ENCODE data around the gene OR6N2. TPM values are rescaled to one million over a fixed set of nuclear protein-coding genes. Genes with fewer than 3 reads are reported as not detected.

Gene OR6N2
- total and polyA plus RNA-seq, 2 of the 13 experiments (the other 11 are each of a cell fraction or from before 2014, with no cell fraction given): not detected

- ATAC-seq (no peak), DNase-seq (ENCODE audit: low spot score) (no peak)
- no peak overlapping the region for H2AFZ ChIP-seq (ENCODE audit: low read length)
Observed at GRCh38 chr1:158794247-158794646, 13.2 kb upstream of the OR6N2 start.

GRCh38 chr1:158793604-158794003 is 12.6 kb upstream of the OR6N2 start:
- POLR2A ChIA-PET: no interaction called here
- CTCF ChIA-PET (ENCODE audit: low intra/inter-chr PET ratio, low total read pairs): no interaction called here
- no peak overlapping the region for H3K4me2 ChIP-seq (ENCODE audit: low read depth, low read length)
- H2AFZ ChIP-seq (ENCODE audit: low read length): no peak overlapping the region
- TF ChIP-seq POLR2AphosphoS5 (IDR thresholded peaks at IDR 0.05; ENCODE audit: low read depth, low read length) (no peak), KDM6A (CRISPR knock-in tag; IDR thresholded peaks at IDR 0.05; ENCODE audit: low read depth) (no peak), SOX6 (IDR thresholded peaks at IDR 0.05) (no peak), SOX6 (CRISPR knock-in tag; IDR thresholded peaks at IDR 0.05) (no peak), BRCA1 (CRISPR knock-in tag; IDR thresholded peaks at IDR 0.05) (no peak)
- BruUV-seq (replicated peaks): no TSS peak
- peaks cover 33% of the 10 kb centered on the region for H3K9me3 ChIP-seq (ENCODE audit: low read length)
- H3K27me3 ChIP-seq (ENCODE audit: control insufficient read depth in 1 of 2, insufficient read depth in 2 of 2, low read length in 2 of 2): no peaks in the 10 kb centered on the region
- 38% methylated on average over 2 of the region's 2 CpGs for WGBS (ENCODE audit: low lambda C conversion rate)
- H3K9ac ChIP-seq (ENCODE audit: insufficient read depth, low read depth, low read length): no peak overlapping the region
- intact Hi-C loops (cut with micrococcal nuclease; ENCODE audit: unreplicated experiment) (no loop called here), in situ Hi-C loops (cut with HindIII; ENCODE audit: extremely low pct_ligation_motif_present, low pct_unique_long_range_greater_than_20kb) (no loop called here)
- FAIRE-seq: no peak
- no peak for ATAC-seq
- H3K36me3 ChIP-seq (replicated peaks in 1 of 2; ENCODE audit: control insufficient read depth in 1 of 2, insufficient read depth in 2 of 2, low read length in 2 of 2): no peaks in the 10 kb centered on the region
- H3K79me2 ChIP-seq (ENCODE audit: insufficient read depth, low read length): no peaks in the 10 kb centered on the region
- H4K20me1 ChIP-seq (ENCODE audit: insufficient read depth, low read length): no peaks in the 10 kb centered on the region
- no peak overlapping the region for H3K27ac ChIP-seq (ENCODE audit: extremely low read length, insufficient read depth, low read length)
- no peak overlapping the region for H3K4me3 ChIP-seq (replicated peaks in 1 of 3; ENCODE audit: insufficient read depth in 1 of 3, low read depth in 2 of 3, low read length in 3 of 3)
- H3K4me1 ChIP-seq (ENCODE audit: insufficient read depth, low read length): no peaks in the 10 kb centered on the region
- no peak for DNase-seq (ENCODE audit: low spot score)

More at GRCh38 chr1:158794247-158794646, 13.2 kb upstream of the OR6N2 start:
- CTCF ChIA-PET (ENCODE audit: low intra/inter-chr PET ratio, low total read pairs): no interaction called here
- H3K79me2 ChIP-seq (ENCODE audit: insufficient read depth, low read length): no peaks in the 10 kb centered on the region
- no peak overlapping the region for H3K9ac ChIP-seq (ENCODE audit: insufficient read depth, low read depth, low read length)
- H3K27me3 ChIP-seq (ENCODE audit: control insufficient read depth in 1 of 2, insufficient read depth in 2 of 2, low read length in 2 of 2): no peaks in the 10 kb centered on the region
- H3K27ac ChIP-seq (ENCODE audit: extremely low read length, insufficient read depth, low read length): no peak overlapping the region
- no peak for FAIRE-seq
- BruUV-seq (replicated peaks): no TSS peak
- H3K9me3 ChIP-seq (ENCODE audit: low read length): peaks cover 28% of the 10 kb centered on the region
- intact Hi-C loops (cut with micrococcal nuclease; ENCODE audit: unreplicated experiment) (no loop called here), in situ Hi-C loops (cut with HindIII; ENCODE audit: extremely low pct_ligation_motif_present, low pct_unique_long_range_greater_than_20kb) (no loop called here)
- H3K36me3 ChIP-seq (replicated peaks in 1 of 2; ENCODE audit: control insufficient read depth in 1 of 2, insufficient read depth in 2 of 2, low read length in 2 of 2): no peaks in the 10 kb centered on the region
- H4K20me1 ChIP-seq (ENCODE audit: insufficient read depth, low read length): no peaks in the 10 kb centered on the region
- no peak overlapping the region for H3K4me3 ChIP-seq (replicated peaks in 1 of 3; ENCODE audit: insufficient read depth in 1 of 3, low read depth in 2 of 3, low read length in 3 of 3)
- WGBS (ENCODE audit: low lambda C conversion rate): 0% methylated on average over 3 of the region's 6 CpGs
- TF ChIP-seq IKZF1 (IDR thresholded peaks at IDR 0.05): no peak
- TF ChIP-seq IRF9 (CRISPR knock-in tag; IDR thresholded peaks at IDR 0.05; ENCODE audit: borderline replicate concordance): no peak
- TF ChIP-seq ZNF883 (CRISPR knock-in tag; IDR thresholded peaks at IDR 0.05; ENCODE audit: not compliant biosample characterization): no peak
- no peak for TF ChIP-seq ZNF746 (CRISPR knock-in tag; IDR thresholded peaks at IDR 0.05)
- TF ChIP-seq BATF2 (CRISPR knock-in tag; IDR thresholded peaks at IDR 0.05): no peak
- no peak for TF ChIP-seq ZNF274 (CRISPR knock-in tag; IDR thresholded peaks at IDR 0.05)
- TF ChIP-seq NCOA1 (CRISPR knock-in tag; IDR thresholded peaks at IDR 0.05): no peak
- TF ChIP-seq TAF1 (CRISPR knock-in tag; IDR thresholded peaks at IDR 0.05): no peak
- POLR2A ChIA-PET: no interaction called here
- H3K4me2 ChIP-seq (ENCODE audit: low read depth, low read length): no peak overlapping the region
- no peaks in the 10 kb centered on the region for H3K4me1 ChIP-seq (ENCODE audit: insufficient read depth, low read length)

Data from HepG2 (cell line).